PFSK-1 (cell line): Measurements from ENCODE around the gene SETD5.

Experiments used
- FOXP2 ChIP-seq: optimal IDR thresholded peaks from 2 replicates; pipeline ENCODE3; 2011; ENCODE audit warnings: borderline replicate concordance, control low read depth, inconsistent platforms; ENCODE audit not compliant: insufficient read depth; ENCODE audit errors: extremely low read length, extremely low read depth
- POLR2AphosphoS5 ChIP-seq: IDR thresholded peaks from 2 replicates; pipeline ENCODE4 v1.6.1; 2012; ENCODE audit warnings: low read depth, mild to moderate bottlenecking, control low read depth, low read length, moderate library complexity
- SIN3A ChIP-seq: IDR thresholded peaks from 2 replicates; pipeline ENCODE4 v1.6.1; 2012; ENCODE audit warnings: mild to moderate bottlenecking, low read length, moderate library complexity, borderline replicate concordance; ENCODE audit not compliant: insufficient read depth
- TAF1 ChIP-seq: IDR thresholded peaks from 2 replicates; pipeline ENCODE4 v1.6.1; 2012; ENCODE audit warnings: low read length, control low read depth, borderline replicate concordance; ENCODE audit not compliant: insufficient read depth
- TF ChIP-seq, protein P1 (sequence below), 2 experiments: IDR thresholded peaks; 2 replicates each; pipeline versions ENCODE4 v1.6.1 to v1.8.0; 2011 to 2012; ENCODE audit warnings: low read depth in 2 of 2, low read length in 2 of 2, control low read depth in 1 of 2, inconsistent platforms in 1 of 2, mild to moderate bottlenecking in 1 of 2, moderate library complexity in 1 of 2; ENCODE audit not compliant: insufficient read depth in 1 of 2

Gene SETD5

DNA sequence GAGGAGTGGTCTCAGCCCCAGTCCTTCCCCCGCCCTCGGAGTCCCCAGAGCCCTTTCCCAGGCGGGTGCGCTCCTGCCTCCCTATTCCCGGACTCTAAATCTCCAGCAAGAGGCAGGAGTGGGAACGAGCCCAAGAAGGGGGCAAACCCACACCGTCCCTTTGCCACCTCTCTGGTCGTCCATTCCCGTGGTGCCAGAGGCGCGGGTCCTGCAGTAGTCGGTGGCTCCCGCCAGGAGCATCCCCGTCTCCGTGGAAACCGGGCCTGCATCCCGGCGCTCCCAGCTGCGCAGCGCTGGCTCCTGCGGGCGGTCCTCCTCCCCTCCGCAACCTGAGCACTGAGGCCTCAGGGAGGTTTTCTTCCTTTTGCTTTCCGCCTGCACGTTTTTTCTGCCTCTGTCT lies 111.4 kb downstream of the SETD5 start:
- TF ChIP-seq FOXP2 = no peak
- no peak for TF ChIP-seq POLR2AphosphoS5
- no peak for TF ChIP-seq TAF1
- no peak for TF ChIP-seq SIN3A
- TF ChIP-seq, protein P1, sequence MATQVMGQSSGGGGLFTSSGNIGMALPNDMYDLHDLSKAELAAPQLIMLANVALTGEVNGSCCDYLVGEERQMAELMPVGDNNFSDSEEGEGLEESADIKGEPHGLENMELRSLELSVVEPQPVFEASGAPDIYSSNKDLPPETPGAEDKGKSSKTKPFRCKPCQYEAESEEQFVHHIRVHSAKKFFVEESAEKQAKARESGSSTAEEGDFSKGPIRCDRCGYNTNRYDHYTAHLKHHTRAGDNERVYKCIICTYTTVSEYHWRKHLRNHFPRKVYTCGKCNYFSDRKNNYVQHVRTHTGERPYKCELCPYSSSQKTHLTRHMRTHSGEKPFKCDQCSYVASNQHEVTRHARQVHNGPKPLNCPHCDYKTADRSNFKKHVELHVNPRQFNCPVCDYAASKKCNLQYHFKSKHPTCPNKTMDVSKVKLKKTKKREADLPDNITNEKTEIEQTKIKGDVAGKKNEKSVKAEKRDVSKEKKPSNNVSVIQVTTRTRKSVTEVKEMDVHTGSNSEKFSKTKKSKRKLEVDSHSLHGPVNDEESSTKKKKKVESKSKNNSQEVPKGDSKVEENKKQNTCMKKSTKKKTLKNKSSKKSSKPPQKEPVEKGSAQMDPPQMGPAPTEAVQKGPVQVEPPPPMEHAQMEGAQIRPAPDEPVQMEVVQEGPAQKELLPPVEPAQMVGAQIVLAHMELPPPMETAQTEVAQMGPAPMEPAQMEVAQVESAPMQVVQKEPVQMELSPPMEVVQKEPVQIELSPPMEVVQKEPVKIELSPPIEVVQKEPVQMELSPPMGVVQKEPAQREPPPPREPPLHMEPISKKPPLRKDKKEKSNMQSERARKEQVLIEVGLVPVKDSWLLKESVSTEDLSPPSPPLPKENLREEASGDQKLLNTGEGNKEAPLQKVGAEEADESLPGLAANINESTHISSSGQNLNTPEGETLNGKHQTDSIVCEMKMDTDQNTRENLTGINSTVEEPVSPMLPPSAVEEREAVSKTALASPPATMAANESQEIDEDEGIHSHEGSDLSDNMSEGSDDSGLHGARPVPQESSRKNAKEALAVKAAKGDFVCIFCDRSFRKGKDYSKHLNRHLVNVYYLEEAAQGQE (IDR thresholded peaks at IDR 0.05; ENCODE audit: insufficient read depth in 1 of 2, low read depth in 2 of 2, low read length in 2 of 2) = no peak

DNA sequence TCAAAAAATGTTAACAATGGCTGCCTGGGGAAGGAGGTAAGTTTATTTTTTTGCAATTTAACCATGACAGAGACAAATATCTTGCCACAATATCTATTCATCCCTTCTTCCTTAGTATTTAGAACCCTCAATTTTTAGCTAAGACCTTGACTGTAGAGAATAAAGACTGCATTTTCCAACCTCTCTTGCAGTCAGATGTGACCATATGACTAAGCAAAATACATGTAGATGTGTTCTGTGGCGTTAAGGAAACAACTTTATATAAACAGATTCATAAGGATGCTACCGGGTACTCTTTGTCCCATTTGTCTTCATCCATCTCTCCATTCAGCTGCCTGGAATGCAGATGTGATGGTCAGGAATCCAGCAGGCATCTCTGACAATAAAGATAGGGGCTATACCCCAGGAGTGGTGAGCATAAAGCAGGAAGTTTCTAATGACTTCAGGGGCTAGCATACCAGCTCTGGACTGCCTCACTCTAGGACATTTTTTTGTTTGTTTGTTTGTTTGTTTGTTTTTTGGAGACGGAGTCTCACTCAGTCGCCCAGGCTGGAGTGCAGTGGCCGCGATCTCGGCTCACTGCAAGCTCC lies 115.1 kb downstream of the SETD5 start:
- TF ChIP-seq FOXP2 (no peak), TAF1 (no peak), SIN3A (no peak), POLR2AphosphoS5 (no peak)
- TF ChIP-seq, protein P1 (IDR thresholded peaks at IDR 0.05; ENCODE audit: insufficient read depth in 1 of 2, low read depth in 2 of 2, low read length in 2 of 2) = no peak

DNA sequence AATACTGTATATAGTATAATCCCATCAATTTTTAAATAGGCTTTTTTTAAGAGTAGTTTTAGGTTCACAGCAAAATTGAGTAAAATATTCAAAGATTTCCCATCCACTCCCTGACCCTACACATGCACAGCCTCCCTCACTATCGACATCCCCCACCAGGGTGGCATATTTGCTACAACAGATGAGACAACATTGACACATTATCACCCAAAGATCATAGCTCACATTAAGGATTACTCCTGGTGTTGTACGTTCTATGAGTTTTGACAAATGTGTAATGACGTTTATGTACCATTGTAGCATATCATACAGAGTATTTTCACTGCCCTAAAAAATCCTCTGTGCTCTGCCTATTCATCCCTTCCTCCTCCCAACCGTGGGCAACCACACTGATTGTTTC lies 116.9 kb downstream of the SETD5 start:
- TF ChIP-seq, protein P1 (IDR thresholded peaks at IDR 0.05; ENCODE audit: insufficient read depth in 1 of 2, low read depth in 2 of 2, low read length in 2 of 2) = no peak
- TF ChIP-seq SIN3A = no peak
- TF ChIP-seq TAF1 = no peak
- TF ChIP-seq POLR2AphosphoS5 = no peak
- no peak for TF ChIP-seq FOXP2

DNA sequence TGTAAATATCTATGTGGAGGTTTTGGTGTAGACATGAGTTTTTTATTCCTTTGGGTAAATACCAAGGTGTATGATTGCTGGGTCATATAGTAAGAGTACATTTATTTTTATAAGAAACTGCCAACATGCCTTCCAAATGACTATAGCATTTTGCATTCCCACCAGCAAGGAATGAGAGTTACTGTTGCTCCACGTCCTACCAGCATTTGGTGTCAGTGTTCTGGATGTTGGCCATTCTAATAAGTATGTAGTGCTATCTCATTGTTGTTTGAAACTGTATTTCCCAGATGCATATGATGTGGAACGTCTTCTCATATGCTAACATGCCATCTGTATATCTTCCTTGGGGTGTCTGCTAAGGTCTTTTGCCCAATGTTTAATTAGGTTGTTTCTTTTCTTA lies 117.5 kb downstream of the SETD5 start:
- TF ChIP-seq SIN3A (no peak), POLR2AphosphoS5 (no peak), TAF1 (no peak), FOXP2 (no peak)
- TF ChIP-seq, protein P1 (IDR thresholded peaks at IDR 0.05; ENCODE audit: insufficient read depth in 1 of 2, low read depth in 2 of 2, low read length in 2 of 2) = no peak

DNA sequence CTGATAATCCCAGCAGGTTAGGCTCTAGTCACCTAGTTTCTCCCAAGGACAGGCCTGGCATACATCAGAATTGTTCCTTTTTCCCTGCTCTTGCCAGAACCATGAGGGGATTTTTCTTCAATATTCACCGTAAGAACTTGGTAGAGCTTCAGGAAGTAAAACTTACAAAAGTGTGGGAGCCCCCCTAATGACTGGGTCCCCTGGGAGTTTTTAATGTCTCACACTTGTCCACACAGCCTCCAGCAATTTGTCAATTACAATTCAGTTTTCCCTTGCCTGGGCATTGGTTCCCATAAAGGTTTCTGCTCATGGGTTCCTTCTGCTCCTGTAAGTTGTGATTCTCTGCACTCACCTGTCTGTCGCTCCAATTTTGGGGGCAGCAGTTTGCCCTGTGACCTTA lies 127.7 kb downstream of the SETD5 start:
- no peak for TF ChIP-seq TAF1
- TF ChIP-seq POLR2AphosphoS5 = no peak
- TF ChIP-seq SIN3A = no peak
- TF ChIP-seq, protein P1 (IDR thresholded peaks at IDR 0.05; ENCODE audit: insufficient read depth in 1 of 2, low read depth in 2 of 2, low read length in 2 of 2) = no peak
- no peak for TF ChIP-seq FOXP2
